HG03558 (cell line): ENCODE results near the gene NEMF.
A peak's percentile ranks its signal among the peaks of the same experiment; 100 is the strongest.
"Not testable (repeated sequence)": the region's sequence is repeated elsewhere in the genome, so short reads cannot be mapped to it uniquely, and the experiment has no call there.

Experiments used
- ATAC-seq: cut with Tn5 transposase; IDR thresholded peaks from one replicate; pipeline ENCODE4 v1.9.1; 2021; ENCODE audit warnings: moderate number of reproducible peaks; ENCODE audit not compliant: unreplicated experiment; ENCODE audit errors: extremely low read depth

The NEMF gene

DNA sequence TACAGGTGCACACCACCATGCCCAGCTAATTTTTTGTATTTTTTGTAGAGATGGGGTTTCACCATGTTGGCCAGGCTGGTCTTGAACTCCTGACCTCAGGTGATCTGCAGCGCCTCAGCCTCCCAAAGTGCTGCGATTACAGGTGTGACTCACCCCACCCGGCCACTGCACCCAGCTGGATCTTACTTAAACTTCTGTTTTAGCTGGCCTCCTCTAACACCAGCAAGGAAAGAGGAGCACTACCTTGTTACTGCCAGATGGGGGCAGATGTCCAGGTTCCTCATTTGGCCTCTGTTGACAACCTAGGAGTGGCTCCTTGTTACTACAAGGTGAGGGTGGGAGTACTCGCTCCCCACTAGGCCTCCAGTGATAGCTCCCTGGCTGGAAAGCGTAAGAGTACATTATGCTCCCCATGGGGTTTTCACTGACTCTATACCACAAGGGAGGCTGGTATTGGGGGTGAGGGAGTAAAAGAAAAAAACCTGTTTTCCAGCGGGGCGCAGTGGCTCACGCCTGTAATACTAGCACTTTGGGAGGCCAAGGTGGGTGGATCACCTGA lies 27.1 kb upstream of the NEMF start:
- ATAC-seq = peak; percentile 49

GRCh38 chr14:49876563-49877127 lies 24.1 kb upstream of the NEMF start:
- no peak for ATAC-seq

DNA sequence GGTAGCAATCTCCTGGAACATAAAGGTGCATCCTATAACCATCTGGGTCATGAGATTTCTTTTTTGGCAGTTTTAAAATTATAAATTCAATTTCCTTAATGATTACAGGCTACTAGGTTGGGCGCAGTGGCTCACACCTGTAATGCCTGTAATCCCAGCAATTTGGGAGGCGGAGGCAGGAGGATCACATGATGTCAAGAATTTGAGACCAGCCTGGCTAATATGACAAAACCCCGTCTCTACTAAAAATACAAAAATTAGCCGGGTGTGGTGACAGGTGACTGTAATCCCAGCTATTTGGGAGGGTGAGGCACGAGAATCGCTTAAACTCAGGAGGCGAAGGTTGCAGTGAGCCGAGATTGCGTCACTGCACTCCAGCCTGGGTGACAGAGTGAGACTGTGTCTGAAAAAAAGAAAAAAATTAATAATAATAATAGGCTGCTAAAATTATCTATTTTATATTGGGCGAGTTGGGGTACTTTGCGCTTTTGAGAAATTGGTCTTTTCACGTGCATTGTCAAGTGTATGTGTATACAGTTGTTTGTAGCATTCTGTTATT lies 23.1 kb upstream of the NEMF start:
- no peak for ATAC-seq

DNA sequence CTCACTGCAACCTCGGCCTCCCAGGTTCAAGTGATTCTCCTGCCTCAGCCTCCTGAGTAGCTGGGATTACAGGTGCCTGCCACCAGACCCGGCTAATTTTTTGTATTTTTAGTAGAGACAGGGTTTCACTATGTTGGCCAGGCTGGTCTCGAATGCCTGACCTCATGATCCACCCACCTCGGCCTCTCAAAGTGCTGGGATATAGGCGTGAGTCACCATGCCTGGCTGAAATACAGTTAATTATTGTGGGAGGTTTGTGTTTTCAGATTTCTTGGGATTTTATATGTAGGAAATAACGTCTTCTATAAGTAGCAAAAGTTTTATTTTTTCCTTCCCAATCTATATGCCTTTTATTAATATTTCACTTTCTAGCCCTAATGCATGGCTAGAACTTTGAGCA lies 21.0 kb upstream of the NEMF start:
- ATAC-seq = not testable (repeated sequence)

DNA sequence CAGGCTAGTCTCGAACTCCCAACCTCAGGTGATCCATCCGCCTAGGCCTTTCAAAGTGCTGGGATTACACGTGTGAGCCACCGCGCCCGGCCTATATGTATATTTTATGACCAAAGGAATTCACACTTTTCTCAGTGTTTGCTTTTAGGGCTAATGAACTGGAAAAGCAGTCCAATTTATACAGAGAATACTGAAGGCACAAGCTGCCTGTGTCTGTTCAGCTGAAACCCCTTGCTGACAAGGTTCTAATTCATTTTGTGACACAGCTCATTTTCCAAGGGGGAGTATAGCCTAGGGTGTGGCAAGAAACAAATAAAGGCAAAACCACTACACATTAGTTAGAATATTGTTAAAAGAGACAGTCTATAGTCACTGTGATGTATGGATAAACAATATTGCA lies 18.3 kb upstream of the NEMF start:
- ATAC-seq = no peak

DNA sequence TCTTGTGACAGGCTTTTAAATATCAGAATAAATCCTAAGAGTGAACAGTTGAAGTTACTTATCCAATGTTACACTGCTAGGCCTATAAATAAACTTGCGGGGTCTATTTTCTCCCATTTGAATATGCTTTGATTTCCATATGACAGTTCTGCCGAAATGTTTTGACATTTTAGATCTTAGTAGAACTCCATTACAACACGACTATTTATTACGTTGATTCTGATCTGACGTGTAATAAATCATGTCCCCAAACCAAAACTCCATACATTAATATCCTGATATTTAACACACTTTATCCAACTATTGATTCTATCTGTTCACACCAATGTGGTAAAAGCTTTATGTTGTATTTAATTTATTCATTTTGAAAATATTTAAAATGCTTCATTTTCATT lies 16.1 kb upstream of the NEMF start:
- no peak for ATAC-seq

DNA sequence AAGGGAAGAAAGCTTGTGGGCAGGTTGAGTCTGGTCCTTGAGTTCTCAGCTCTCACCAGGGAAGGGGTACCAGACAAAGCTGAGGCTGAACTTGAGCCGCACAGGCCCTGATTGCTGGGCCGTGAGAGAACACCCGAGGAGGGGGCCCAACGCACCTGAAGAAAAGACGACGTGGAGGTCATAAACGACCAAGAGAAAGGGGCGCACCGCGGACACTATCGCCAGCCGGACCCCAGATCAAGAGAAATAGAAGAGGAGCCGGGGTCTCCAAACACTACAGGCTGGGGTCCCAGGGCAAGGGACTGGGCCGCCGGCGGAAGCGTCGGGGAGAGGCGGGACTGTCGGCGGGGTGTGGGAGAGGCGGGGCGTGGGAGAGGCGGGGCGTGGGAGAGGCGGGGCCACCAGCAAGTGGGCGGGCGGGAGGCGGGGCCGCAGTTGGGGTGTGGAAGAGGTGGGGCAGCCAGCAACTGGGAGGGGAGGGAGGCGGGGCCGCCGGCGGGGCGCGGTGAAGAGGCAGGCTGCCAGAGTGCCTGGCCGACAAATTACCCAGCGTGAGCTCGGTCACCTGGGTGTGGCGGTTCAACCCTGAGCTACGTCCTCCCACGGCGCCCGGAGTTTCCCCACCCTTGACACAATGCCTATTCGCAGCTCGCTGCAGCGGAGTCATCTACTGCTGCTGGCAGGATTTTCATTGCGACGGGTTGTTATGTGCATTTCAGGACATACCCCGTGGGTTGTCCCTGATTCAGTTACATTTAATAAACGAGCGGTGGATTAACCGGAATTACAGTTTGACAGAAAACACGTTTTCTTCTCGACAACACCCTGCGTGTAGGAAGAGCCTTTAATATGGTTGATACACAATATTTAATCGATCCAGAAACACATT lies 15.5 kb upstream of the NEMF start:
- ATAC-seq = peak; percentile 74

DNA sequence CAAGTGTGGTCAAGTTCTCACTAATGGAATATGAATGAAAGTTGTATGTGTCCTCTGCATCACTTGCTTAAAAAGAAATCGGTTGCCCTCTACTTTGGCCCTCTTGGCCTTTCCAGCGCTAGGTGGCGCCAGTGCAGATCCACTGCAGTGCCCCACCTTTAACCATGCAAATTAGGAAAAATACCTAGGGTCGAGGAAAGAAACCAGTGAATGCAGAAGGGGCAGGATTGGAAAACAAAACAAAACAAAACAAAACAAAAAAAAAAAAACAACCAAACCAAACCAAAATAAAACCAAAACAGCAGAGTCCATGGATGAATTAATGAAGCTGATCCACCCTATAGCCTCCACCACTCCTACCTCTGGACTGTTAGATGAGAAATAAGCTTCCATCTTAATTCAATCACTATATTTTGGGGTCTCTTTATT lies 12.9 kb upstream of the NEMF start:
- no peak for ATAC-seq

GRCh38 chr14:49863487-49864281 lies 11.1 kb upstream of the NEMF start:
- no peak for ATAC-seq

- no peak for ATAC-seq
These were observed 9.6 kb upstream of the NEMF start for GRCh38 chr14:49862089-49862673.

DNA sequence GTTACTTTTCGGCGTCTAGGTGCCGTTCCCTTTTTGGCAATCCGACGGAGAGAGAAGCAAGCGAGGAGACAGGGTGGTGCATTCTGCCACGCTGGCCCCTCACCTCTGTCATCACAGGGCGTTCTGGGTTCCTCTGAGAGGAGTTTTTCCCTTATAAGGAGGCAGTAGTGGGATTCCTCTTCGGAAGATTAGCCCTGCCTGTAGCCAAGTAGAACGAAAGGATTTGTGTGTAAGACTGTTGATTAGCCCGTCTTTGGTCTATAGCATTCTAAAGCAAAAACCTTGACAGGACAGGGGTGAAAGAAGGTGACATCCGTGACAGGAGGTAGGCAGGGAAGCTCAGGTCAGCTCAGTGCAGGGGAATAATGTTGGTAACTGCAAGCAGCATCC lies 9.1 kb upstream of the NEMF start:
- ATAC-seq = no peak

DNA sequence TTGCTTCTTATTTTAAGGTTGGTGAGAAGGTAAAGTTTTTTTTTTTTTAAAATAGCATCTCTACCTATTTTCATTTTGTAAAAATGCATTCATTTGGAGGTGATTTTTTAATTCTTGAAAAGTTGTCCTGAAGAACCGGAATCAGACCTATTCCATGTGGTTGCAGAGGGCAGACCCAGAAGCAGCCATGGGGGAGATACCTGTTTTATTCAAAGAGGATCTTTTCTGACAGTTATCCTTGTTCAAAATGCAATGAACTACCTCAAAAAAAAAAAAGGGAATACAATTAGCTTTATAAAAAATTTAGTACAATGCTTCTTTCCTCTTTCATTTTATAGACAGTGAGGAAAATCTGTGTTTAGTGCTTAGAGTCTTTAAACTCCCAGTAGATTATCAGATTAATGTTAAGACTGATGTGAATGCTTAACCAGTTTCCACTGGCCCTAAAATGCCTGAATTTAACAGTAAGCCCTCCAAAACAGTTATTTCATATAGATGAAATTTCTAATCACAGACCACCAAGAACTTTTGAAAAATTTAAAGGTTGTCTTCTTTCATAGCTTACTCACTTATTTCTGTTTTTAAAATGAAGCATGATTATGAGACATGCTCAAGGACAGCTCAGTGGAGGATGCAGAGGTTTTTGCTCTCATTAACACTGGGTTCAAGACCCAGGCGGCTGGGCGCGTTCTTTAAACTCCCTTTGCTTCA lies 8.6 kb upstream of the NEMF start:
- ATAC-seq = no peak

DNA sequence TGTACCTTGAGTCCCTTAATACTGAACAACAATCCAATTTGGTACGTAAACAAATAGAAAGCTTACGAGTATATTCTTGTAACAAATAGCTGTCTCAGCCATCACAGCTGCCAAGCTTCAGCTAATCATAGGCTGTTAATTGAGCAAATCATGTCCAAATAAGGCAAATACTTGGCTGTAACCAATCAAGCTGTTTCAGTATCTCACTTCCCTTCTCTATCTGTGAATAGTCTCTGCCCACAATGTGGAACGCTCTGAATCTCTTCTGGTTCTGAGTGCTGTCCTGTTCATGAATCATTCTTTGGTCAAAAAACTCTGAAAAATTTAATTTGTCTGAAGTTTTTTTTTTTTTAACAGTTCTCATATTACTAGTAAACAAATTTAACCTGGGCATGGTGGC lies 5.8 kb upstream of the NEMF start:
- ATAC-seq = no peak

- ATAC-seq = no peak
These were observed 4.9 kb upstream of the NEMF start for GRCh38 chr14:49857427-49858003.

DNA sequence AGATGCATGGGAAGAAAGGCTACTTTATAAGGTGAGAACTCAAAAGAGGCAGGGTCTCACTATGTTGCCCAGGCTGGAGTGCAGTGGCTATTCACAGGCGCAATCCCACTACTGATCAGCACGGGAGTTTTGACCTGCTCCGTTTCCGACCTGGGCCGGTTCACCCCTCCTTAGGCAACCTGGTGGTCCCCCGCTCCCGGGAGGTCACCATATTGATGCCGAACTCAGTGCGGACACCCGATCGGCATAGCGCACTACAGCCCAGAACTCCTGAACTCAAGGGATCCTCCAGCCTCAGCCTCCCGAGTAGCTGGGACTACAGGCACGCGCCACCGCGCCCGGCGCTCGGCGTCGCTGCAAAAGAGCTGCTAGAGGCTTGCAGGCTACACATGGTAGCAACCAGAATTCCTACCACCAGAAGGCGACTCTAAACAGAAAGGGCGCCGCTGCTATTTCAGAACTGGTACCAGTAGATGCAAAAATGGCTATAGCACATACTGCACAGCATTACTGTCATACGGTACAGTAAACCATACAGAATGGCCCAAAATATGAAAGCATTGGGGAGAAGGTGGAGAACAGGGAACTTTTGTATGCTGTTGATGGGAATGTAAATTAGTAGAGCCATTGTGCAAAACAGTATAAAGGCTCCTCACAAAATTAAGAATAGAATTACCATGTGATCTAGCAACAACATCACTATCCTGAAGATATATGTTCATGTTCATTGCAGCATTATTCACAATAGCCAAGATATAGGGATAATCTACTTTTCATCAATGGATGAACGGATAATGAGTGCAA lies 1.2 kb upstream of the NEMF start:
- ATAC-seq = no peak

- ATAC-seq = no peak
These were observed 530 bp upstream of the NEMF start for GRCh38 chr14:49853158-49853477.

DNA sequence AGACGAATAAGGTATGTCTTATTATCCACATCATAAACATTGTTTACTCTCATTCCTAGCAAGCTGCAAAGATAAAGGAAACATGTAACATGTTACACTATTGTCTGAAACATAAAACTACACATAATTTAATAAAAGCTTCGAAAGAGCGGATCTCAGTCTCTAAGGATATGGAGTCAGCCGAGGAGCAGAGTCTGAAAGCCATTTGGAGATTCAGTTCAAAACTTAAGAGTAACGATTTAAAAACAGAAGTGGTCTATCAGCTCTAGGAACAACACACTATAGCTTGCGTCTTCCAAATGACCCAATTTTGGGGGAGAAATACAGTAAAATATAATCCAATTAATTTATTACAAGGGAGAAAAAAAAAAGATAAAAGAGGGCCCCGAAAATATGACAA lies 775 bp downstream of the NEMF start:
- no peak for ATAC-seq

- ATAC-seq = no peak
These were observed 3.3 kb downstream of the NEMF start for GRCh38 chr14:49849213-49849847.
